H9 (cell line): Measurements from ENCODE around the gene CAMTA1. TPM values are rescaled to one million over a fixed set of nuclear protein-coding genes. Genes with fewer than 3 reads are reported as not detected.

Source experiments
- DNase-seq: peaks from one replicate; pipeline ENCODE4 v3.0.0-alpha.2; 2017
- H2AFZ ChIP-seq: one replicate; pipeline ENCODE4 v1.6.1; 2013; ENCODE audit warnings: mild to moderate bottlenecking, low read length, control low read depth, moderate library complexity
- H2AK5ac ChIP-seq: 2 replicates; pipeline ENCODE4 v1.6.1; 2013; ENCODE audit warnings: low read length, control low read depth, mixed read lengths; ENCODE audit not compliant: insufficient read length
- H2BK120ac ChIP-seq: one replicate; pipeline ENCODE4 v1.6.1; 2013; ENCODE audit warnings: low read depth, mild to moderate bottlenecking, low read length, control low read depth, inconsistent platforms; ENCODE audit not compliant: poor library complexity, severe bottlenecking
- H2BK12ac ChIP-seq: 2 replicates; pipeline ENCODE4 v1.6.1; 2013; ENCODE audit warnings: low read length, control low read depth, mixed read lengths, low read depth; ENCODE audit not compliant: insufficient read length
- H2BK15ac ChIP-seq: 2 replicates; pipeline ENCODE4 v1.6.1; 2013; ENCODE audit warnings: low read depth, low read length, control low read depth
- H2BK20ac ChIP-seq: one replicate; pipeline ENCODE4 v1.6.1; 2013; ENCODE audit warnings: low read depth, mild to moderate bottlenecking, low read length, control low read depth, inconsistent platforms; ENCODE audit not compliant: poor library complexity, severe bottlenecking
- H2BK5ac ChIP-seq: 2 replicates; pipeline ENCODE4 v1.6.1; 2013; ENCODE audit warnings: low read length, control low read depth, mixed read lengths; ENCODE audit not compliant: insufficient read length
- H3K14ac ChIP-seq: 2 replicates; pipeline ENCODE4 v1.6.1; 2013; ENCODE audit warnings: low read length, control low read depth; ENCODE audit not compliant: insufficient read depth
- H3K18ac ChIP-seq: 2 replicates; pipeline ENCODE4 v1.6.1; 2013; ENCODE audit warnings: low read depth, mild to moderate bottlenecking, mixed read lengths, low read length, control low read depth; ENCODE audit not compliant: insufficient read length
- H3K23ac ChIP-seq: 2 replicates; pipeline ENCODE4 v1.6.1; 2013; ENCODE audit warnings: low read length, control low read depth, mixed read lengths, low read depth; ENCODE audit not compliant: insufficient read length
- H3K23me2 ChIP-seq: 2 replicates; pipeline ENCODE4 v1.6.1; 2013; ENCODE audit warnings: low read depth, mild to moderate bottlenecking, mixed read lengths, low read length, control low read depth; ENCODE audit not compliant: insufficient read length, poor library complexity, severe bottlenecking
- H3K27ac ChIP-seq: 2 replicates; pipeline ENCODE4 v1.5.1; 2013; ENCODE audit warnings: low read length, control low read depth, mixed read lengths, low read depth; ENCODE audit not compliant: insufficient read length
- H3K27me3 ChIP-seq: 2 replicates; pipeline ENCODE4 v1.6.1; 2013; ENCODE audit warnings: low read length, control low read depth, inconsistent platforms; ENCODE audit not compliant: insufficient read depth
- H3K4ac ChIP-seq: 2 replicates; pipeline ENCODE4 v1.6.1; 2013; ENCODE audit warnings: low read depth, mild to moderate bottlenecking, control low read depth, inconsistent platforms, low read length, moderate library complexity
- H3K4me1 ChIP-seq: 2 replicates; pipeline ENCODE4 v1.6.1; 2013; ENCODE audit warnings: low read length, control low read depth, inconsistent platforms; ENCODE audit not compliant: insufficient read depth
- H3K4me2 ChIP-seq: 2 replicates; pipeline ENCODE4 v1.6.1; 2013; ENCODE audit warnings: low read length, control low read depth, mixed read lengths; ENCODE audit not compliant: insufficient read length, insufficient read depth
- H3K56ac ChIP-seq: 2 replicates; pipeline ENCODE4 v1.6.1; 2013; ENCODE audit warnings: low read depth, mild to moderate bottlenecking, mixed read lengths, low read length, control low read depth; ENCODE audit not compliant: insufficient read length
- H3K79me1 ChIP-seq: 2 replicates; pipeline ENCODE4 v1.6.1; 2013; ENCODE audit warnings: low read depth, mild to moderate bottlenecking, moderate library complexity, low read length, control low read depth, inconsistent platforms; ENCODE audit not compliant: insufficient read depth, poor library complexity, severe bottlenecking
- H3K79me2 ChIP-seq: 2 replicates; pipeline ENCODE4 v1.6.1; 2013; ENCODE audit warnings: low read length, control low read depth, inconsistent platforms; ENCODE audit not compliant: insufficient read depth
- H3K9ac ChIP-seq: 2 replicates; pipeline ENCODE4 v1.6.1; 2013; ENCODE audit warnings: low read length, control low read depth, mixed read lengths; ENCODE audit not compliant: insufficient read length; ENCODE audit errors: extremely low read depth
- H3K9me3 ChIP-seq: one replicate; pipeline ENCODE4 v1.6.1; 2013; ENCODE audit warnings: low read depth, low read length, inconsistent platforms; ENCODE audit not compliant: control insufficient read depth
- H3T11ph ChIP-seq: one replicate; pipeline ENCODE4 v1.6.1; 2013; ENCODE audit warnings: mild to moderate bottlenecking, low read length, control low read depth, inconsistent platforms
- H4K20me1 ChIP-seq: one replicate; pipeline ENCODE4 v1.6.1; 2013; ENCODE audit not compliant: control insufficient read depth, insufficient read length, insufficient read depth
- H4K5ac ChIP-seq: 2 replicates; pipeline ENCODE4 v1.6.1; 2013; ENCODE audit warnings: low read depth, mild to moderate bottlenecking, mixed read lengths, low read length, control low read depth; ENCODE audit not compliant: insufficient read length
- H4K8ac ChIP-seq: replicated peaks from 2 replicates; pipeline ENCODE4 v1.6.1; 2013; ENCODE audit warnings: low read length, control low read depth, mixed read lengths, low read depth; ENCODE audit not compliant: insufficient read length
- H4K91ac ChIP-seq: 2 replicates; pipeline ENCODE4 v1.6.1; 2013; ENCODE audit warnings: low read depth, mild to moderate bottlenecking, moderate library complexity, mixed read lengths, low read length, control low read depth; ENCODE audit not compliant: insufficient read length
- H3K27ac Mint-ChIP-seq, 3 experiments: 2 replicates in 2 of 3; 3 replicates in 1 of 3; pipeline ENCODE4 v1.8.0; 2020 to 2021; ENCODE audit warnings: mixed read lengths in 3 of 3, mild to moderate bottlenecking in 1 of 3, moderate library complexity in 1 of 3
- H3K27me3 Mint-ChIP-seq: 2 replicates; pipeline ENCODE4 v1.8.0; 2021; ENCODE audit warnings: low read depth, mild to moderate bottlenecking, moderate library complexity, mixed read lengths
- H3K36me3 Mint-ChIP-seq, 3 experiments: 2 replicates in 2 of 3; 3 replicates in 1 of 3; pipeline ENCODE4 v1.8.0; 2020 to 2021; ENCODE audit warnings: low read depth in 3 of 3, mixed read lengths in 3 of 3; ENCODE audit not compliant: insufficient read depth in 1 of 3
- H3K4me1 Mint-ChIP-seq, 2 experiments: 2 replicates each; pipeline ENCODE4 v1.8.0; 2020; ENCODE audit warnings: mixed read lengths in 2 of 2
- H3K4me3 Mint-ChIP-seq, 2 experiments: 2 replicates in 1 of 2; 3 replicates in 1 of 2; pipeline ENCODE4 v1.8.0; 2020 to 2021; ENCODE audit warnings: mild to moderate bottlenecking in 2 of 2, mixed read lengths in 2 of 2, moderate library complexity in 1 of 2
- H3K9me3 Mint-ChIP-seq, 2 experiments: 2 replicates in 1 of 2; 3 replicates in 1 of 2; pipeline ENCODE4 v1.8.0; 2020; ENCODE audit warnings: mild to moderate bottlenecking in 2 of 2, mixed read lengths in 2 of 2, moderate library complexity in 1 of 2
- CTCF ChIP-seq: fragments of 200-600 bp; sonication (generic); conservative IDR thresholded peaks from 3 replicates; pipeline ENCODE4 v1.8.0; 2021; ENCODE audit warnings: antibody characterized with exemption, mild to moderate bottlenecking
- WGBS: extraction: QIAGEN DNeasy Blood & Tissue Kit; methylation state at CpG from one replicate; pipeline ENCODE4 v1.1.7; 2013; ENCODE audit warnings: missing lambda C conversion rate, low lambda C conversion rate, mixed read lengths; ENCODE audit not compliant: insufficient read length; ENCODE audit errors: extremely low coverage; 5-methylcytosine and 5-hydroxymethylcytosine counted together
- total RNA-seq: library from RNA; stranded (reverse); gene quantifications from 2 replicates; pipeline ENCODE4 v1.2.1, GENCODE V29; 2021

The CAMTA1 gene
- total RNA-seq, 1 experiment from 2014 or later, result 115 TPM

DNA sequence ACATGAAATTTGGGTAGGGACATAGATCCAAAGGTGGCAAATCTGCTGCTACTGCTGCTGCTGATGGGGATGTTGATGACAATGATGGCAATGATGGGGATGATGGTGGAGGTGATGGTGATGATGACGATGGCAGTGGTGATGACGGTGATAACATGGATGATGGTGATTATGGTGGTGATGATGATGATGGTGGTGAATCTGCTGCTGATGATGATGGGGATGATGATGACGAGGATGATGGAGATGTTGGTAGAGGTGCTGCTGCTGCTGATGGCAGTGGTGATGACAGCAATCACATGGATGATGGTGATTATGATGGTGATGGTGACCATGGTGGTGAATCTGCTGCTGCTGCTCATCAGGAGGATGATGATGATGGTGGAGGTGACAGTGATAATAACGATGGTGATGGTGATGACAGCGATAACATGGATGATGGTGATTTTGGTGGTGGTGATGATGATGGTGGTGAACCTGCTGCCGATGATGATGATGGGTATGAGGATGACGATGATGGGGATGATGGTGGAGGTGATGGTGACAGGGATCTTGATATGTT, 644.9 kb downstream of the CAMTA1 start:
- Histone ChIP-seq H2BK12ac (no peak overlapping the region), H3K27me3 (no peaks in the 10 kb centered on the region; the same call in 1 of the 2 replicates), H3K9me3 (peaks cover 4% of the 10 kb centered on the region), H3K9ac (no peak overlapping the region), H3K27ac (no peak overlapping the region), H3K4me1 (no peaks in the 10 kb centered on the region), H4K5ac (no peak overlapping the region), H2BK20ac (no peak overlapping the region), H3K23me2 (no peaks in the 10 kb centered on the region), H4K20me1 (peaks cover 3% of the 10 kb centered on the region), H4K91ac (no peak overlapping the region), H3K23ac (no peak overlapping the region), H3K79me2 (no peaks in the 10 kb centered on the region), H2BK120ac (no peak overlapping the region), H2AK5ac (no peak overlapping the region), H3K14ac (no peak overlapping the region), H3K4ac (no peak overlapping the region), H4K8ac (peak overlapping the region; percentile 80), H2BK15ac (no peak overlapping the region), H2BK5ac (no peak overlapping the region), H2AFZ (no peak overlapping the region), H3K4me2 (no peak overlapping the region), H3K18ac (no peak overlapping the region), H3K79me1 (no peaks in the 10 kb centered on the region), H3K56ac (no peak overlapping the region), H3T11ph (no peak overlapping the region)
- H3K36me3 Mint-ChIP-seq, result peaks cover 0 to 6% (median 5%) of the 10 kb centered on the region in 3 experiments; a peak in 4 of 7 replicates
- no peak overlapping the region for H3K27ac Mint-ChIP-seq
- no peak overlapping the region for H3K4me3 Mint-ChIP-seq
- no peak for TF ChIP-seq CTCF
- H3K4me1 Mint-ChIP-seq, result 0 out of 4 replicates have a peak, but pooled peaks cover 3% of the 10 kb centered on the region in 2 experiments
- whole genome bisulfite sequencing, result no CpG with 5 or more reads among the region's 7 CpGs
- H3K9me3 Mint-ChIP-seq, result peaks cover 6 to 8% of the 10 kb centered on the region in 2 experiments
- H3K27me3 Mint-ChIP-seq, result peaks cover 2% of the 10 kb centered on the region
- DNase-seq, result no peak
